HG03196 (cell line): ENCODE measurements around the gene ANKRD44.
"Not testable (repeated sequence)": the region's sequence is repeated elsewhere in the genome, so short reads cannot be mapped to it uniquely, and the experiment has no call there.

Source experiments
- ATAC-seq: cut with Tn5 transposase; IDR thresholded peaks from one replicate; pipeline ENCODE4 v1.9.1; 2021; ENCODE audit not compliant: unreplicated experiment

The ANKRD44 gene

DNA sequence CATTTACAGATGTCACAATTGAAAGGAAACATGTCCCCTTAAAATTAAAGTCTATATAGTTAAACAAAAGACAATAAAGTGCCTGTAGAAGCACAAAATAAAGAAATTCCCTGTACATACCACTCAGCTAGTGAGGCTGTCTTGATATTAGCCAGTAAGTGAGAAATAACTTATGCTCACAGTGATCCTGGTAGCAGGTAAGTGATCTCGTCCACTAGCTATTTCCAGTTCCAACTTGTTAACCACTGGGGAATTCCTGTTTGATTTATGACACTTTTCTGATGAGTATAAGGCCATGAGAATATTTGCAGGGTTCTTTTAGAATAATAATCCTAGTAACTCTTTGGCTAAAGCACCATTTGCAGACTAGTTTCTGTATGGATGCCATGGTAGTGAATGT is 256.1 kb downstream of the ANKRD44 start:
- ATAC-seq = no peak

DNA sequence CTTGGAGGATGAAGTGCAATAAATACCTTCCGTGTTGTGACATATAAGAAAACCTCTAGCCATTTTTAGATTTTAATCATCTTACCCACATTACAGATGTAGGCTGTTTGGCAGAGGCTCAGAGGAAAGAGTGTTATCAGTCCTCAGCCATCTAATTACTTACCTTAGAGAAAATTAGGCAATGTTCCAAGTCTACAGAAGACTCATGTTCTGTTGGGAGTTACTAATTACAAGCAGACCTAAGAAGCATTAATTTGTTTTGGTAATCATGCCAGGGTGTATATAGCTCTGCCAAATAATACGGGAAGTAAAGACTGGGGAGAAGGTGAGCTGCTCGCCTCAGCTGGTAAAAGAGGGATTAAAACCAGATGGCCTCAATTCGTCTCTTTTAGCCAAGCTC is 258.2 kb downstream of the ANKRD44 start:
- no peak for ATAC-seq

DNA sequence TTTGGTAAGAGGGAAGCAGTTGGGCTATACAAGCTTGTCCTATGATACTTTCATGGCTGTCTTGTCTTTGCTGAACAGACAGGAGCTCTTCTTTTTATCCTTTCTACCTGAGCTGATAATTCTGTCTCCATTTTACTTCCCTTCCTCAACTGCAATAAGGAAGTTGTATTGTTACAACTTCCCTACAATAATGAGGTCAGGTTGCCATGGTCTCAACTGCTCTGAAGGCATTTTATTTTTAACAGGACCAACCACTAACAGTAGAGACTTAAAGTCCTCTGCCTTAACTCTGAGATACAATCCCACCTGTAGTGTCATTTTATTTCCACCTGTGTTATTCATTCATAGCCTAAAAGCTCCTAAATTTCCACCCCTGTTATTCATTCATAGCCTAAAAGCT is 265.5 kb downstream of the ANKRD44 start:
- ATAC-seq = no peak

DNA sequence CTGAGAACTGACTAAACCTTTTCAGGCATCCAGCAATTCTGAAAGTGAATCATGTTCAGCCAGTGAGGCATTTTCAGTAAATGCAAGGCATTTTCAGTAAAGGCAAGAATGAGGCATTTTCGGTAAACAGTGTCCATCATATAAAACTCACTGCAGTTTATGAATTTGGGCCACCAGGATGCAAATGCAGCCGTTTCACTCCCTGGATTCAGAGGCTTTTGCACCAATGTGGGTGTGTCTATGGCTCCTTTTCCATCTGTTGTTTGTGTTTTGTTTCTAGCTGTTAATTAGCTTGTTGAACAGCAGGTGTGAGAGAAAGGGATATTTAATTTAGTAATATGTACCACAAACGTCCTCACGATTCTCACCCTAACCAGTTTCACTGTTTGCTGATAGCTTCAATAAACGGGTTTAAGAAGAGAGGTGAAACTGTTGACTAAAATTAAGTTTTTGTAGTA is 267.8 kb downstream of the ANKRD44 start:
- ATAC-seq = no peak

DNA sequence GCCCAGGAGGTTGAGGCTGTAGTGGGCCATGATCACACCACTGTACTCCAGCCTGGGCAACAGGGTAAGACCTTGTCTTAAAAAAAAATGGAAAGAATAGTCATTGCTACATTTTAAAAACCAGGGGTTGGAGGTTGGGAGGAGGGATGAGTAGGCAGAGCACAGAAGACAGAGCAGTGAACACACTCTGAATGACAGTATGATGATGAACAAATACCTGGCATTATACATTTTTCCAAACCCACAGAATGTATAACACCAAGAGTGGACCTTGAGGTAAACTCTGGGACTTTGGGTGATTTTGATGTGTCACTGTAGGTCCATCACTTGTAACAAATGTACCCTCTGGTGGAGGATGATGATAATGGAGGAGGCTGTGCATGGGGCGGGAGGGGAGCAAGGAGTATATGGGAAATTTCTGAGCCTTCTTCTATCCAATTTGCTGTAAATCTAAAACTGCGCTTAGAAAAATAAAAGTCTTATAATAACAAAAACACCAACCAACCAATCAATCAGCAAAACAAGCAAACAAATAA is 272.6 kb downstream of the ANKRD44 start:
- no peak for ATAC-seq

DNA sequence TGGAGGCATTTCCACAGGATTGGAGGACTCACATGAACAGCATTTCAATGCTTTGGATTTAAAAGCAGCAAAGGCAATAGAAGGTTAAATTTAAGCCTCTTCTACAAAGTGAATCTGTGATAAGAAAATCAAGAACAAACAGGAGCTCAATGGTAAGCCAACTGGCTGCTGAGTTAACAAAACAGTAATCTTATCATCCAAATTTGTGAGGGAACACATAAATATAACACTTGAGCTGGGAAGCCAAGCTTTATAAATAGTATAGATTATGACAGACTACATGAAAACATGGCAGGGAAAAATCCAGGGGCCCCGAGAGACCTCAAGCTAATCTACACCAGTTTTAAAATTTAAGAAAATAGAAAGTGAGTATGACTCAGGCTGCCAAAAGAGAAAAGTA is 275.6 kb downstream of the ANKRD44 start:
- ATAC-seq = no peak

DNA sequence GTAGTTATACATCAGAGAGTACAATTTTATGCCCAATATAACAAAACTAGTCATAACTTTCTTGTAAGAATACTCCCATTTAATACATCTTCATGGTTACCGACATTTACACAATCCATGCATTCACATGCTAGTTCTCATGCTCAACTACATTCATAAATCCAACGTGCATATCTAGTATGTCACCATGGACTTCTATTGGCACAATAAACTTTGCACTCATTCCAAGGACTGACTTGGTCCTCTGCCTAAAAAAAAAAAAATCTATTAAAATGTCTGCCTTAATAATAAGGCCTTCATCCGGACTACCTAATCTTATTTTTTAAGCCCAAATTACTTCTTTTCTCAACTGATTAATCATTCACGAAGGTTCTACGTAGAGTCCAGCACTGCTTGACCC is 276.3 kb downstream of the ANKRD44 start:
- ATAC-seq = no peak

DNA sequence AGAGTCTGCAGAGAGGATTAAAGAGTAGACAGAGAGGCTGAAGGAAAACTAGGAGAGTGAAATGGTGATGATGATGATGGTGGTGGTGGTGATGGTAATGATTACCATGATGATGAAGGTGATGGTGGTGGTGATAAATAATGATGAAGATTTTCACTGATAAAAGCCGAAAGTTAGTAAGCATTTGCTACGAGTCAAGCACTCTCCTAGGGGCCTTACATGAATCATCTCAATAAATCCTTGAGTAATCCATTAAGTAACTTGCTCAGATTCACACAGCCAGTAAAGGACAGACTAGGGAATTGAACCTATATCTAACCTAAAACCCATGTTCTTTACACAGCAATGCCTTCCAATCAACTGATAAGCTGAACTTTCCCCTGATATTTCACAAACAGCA is 277.4 kb downstream of the ANKRD44 start:
- no peak for ATAC-seq

DNA sequence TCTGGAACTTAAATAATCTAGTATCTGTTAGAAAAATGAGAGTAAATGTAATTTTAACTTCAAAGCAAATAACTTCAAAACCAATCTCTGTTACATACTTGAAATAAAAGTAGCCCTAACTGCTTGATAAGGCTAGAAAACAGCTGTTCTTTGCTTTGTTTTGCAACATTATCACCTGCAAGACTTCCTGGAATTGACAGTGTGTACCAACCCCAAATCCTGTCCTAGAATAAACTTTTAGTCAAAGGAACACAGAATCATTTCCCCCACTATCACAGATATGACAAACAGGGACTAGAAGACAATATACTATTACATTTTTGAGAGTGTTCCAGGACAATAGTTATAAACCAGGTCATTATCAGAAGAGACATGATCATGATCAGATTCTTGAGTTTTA is 278.8 kb downstream of the ANKRD44 start:
- no peak for ATAC-seq

DNA sequence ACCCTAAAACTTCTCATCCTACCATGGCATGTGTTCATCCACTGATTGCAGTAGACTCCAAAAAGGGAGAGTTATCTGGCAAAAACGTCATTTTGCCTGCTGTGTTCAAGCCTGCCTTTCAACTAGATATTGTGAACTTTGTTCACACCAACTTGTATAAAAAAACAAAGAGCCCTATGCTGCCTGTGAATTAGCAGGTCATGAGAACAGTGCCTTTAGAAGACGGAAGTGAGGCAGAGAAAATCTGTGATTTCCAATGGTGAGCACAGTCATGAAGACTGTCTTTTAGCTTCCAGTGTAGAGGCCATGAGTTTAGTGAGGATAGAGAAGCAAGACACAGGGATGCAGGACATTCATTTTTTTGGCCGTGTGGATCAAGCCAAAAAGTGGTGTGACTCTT is 280.5 kb downstream of the ANKRD44 start:
- ATAC-seq = no peak

DNA sequence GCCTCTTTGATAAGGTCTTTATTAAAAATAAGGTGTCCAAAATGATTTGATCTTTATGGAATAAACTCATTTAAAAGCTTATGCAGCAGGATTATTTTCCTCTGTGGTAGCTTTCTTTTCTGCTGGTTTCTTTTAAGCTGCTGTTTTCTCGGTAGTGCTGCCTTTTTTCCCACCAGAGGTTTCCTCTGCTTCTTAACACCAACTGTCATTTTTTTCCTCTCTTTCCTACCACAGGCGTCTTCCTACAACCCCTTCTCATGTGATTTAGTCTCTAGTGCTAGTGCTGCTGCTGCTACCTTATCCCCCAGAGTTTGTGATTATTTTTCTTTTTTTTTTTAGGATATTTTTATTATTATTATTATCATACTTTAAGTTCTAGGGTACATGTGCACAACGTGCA is 281.9 kb downstream of the ANKRD44 start:
- no peak for ATAC-seq

DNA sequence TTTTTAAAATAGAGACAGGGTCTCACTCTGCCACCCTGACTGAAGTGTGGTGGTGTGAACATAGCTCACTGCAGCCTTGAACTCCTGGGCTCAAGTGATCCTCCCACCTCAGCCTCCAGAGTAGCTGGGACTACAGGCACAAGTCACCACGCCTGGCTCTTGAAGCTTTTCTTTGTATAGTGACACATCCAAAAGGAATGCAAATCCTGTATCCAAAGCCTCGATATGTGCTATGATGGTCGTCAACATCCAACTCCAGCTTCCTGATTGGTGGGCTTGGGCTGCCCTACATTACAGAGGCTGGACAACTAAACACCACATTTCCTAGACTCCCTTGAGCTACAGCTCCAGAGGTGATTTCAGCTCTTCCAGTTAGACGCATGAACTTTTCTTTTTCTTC is 282.4 kb downstream of the ANKRD44 start:
- ATAC-seq = no peak

DNA sequence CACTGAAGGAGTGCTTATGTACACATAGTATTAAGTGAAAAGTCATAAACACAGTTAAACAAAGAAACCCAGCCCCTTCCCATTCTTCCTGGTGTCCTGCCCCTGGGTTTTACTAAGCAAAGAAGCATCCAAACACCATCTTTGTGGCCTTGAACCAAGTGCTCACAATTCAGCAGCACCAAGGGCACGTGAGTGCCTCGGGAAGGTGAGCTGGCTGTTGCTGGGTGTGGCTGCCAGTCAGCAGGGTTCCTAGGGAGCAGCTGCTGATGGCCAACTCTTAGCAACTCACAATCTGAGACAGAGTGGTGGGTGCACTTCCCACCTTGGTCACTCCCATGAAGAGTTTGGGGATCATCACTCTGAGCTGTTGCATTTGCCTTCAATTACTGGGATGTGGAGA is 286.4 kb downstream of the ANKRD44 start:
- no peak for ATAC-seq

DNA sequence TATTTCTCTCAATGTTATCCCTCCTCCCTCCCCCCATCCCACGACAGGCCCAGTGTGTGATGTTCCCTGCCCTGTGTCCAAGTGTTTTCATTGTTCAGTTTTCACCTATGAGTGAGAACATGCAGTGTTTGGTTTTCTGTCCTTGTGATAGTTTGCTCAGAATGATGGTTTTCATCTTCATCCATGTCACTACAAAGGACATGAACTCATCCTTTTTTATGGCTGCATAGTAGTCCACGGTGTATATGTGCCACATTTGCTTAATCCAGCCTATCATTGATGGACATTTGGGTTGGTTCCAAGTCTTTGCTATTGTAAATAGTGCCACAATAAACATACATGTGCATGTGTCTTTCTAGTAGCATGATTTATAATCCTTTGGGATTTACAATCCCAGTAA is 289.7 kb downstream of the ANKRD44 start:
- ATAC-seq = not testable (repeated sequence)

DNA sequence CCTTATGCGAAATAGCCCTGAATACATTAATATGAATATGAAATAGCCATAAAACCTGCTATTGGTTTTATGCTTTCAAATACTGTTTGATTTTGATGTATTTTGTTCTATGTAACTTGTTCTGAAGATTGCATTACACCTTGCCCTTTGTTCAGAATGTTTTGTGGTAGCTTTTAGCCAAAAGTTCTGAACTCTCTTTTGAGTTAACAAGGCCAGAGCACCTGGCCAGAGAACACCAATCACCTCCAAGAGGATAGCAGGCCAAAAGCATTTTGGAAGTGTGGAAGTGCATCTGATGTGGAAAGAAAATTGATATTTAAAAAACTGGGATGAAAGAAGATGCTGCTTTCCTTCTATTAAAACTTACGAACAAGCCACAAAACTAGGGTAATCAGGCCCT is 297.5 kb downstream of the ANKRD44 start:
- no peak for ATAC-seq

DNA sequence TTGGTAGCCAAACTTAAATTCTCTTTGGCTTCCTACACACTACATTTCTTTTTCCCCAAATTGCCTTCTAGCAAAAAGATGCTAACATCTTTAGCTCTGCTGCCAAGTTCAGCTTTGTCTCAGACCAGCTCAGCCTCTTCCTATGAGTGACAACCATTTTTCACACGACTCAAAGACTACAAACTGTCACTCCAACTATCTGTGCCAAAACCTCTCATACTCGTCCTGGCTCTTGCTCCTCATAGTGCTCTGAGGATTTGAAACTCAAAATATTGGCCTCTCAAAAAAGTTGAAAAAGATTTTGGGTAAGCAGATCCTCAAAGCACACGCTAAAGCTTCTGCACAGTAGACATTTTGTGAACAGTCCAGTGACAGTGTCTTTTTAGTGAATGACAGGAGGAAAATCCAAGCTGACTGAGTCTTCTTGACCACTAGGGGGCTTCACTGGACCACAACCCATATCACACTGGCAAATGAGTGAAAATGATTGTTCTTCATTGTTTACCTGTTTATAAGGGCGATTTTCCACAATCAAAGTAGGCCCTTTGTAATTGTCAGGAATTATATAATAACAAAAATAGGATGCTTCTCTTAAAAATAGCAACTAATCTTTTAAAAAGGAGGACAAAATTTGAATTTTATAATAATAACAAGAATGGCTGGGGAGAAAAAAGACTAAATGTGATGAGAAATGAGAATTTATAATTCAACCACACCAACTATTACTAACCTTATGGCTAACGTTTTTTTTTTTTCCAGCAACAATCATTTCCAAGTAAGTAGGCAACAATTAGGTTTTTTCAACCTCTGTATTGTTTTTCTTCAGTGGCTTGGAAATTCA is 298.6 kb downstream of the ANKRD44 start:
- no peak for ATAC-seq

DNA sequence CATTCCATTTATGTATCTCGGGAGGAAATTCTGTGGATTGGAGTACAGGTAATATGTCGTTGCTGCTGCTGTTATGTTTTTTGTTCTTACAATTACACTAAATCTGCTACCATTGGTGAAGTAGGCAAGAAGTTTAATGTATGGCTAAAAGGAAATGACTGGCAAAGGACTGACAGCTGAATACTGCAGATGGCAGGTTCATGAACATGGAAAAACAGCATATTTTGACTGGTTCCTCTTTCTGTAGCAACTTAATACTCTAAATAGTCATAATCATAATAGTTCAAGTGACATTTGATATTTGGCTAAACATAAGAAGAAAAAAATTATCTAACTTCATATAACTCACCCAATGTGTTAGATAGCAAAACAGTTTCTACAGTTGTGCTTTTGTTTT is 299.6 kb downstream of the ANKRD44 start:
- ATAC-seq = no peak

DNA sequence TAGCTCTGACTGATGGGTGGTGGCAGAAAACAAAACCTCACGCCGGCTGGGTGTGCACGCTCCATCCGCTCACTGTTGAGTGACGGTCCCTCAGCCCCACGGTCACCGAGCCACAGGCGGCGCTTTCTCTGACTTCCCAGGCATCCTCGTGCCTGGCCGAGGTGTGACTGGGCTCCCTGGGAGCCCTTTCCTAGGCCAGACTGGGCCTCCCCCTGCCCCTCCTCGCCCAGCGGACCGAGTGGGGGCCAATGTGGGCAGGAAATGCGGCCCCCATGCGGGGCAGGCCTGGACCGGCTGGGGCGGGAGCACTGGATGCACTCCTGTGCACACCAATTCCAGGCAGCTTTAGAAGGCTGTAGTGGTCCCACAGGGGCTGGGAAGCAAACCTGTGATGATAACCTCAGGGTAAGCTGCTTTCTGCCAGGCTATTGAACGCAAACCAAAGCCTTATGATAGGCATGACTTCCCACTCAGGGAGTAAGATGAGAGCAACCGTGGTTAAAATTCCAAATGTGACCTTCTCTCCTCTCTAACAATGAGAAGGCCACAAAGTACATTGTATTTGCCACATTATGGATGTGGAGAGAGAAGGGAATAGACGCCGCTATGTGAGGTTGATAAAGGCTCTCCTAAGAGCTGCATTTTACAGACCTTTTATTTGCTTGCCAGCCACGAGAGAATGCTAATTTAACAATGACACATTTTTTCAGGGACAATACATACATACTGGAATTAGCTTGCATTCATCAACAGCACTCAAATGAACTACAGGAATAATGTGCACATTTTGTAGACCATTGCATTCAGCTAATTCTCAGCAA is 300.2 kb downstream of the ANKRD44 start:
- no peak for ATAC-seq

DNA sequence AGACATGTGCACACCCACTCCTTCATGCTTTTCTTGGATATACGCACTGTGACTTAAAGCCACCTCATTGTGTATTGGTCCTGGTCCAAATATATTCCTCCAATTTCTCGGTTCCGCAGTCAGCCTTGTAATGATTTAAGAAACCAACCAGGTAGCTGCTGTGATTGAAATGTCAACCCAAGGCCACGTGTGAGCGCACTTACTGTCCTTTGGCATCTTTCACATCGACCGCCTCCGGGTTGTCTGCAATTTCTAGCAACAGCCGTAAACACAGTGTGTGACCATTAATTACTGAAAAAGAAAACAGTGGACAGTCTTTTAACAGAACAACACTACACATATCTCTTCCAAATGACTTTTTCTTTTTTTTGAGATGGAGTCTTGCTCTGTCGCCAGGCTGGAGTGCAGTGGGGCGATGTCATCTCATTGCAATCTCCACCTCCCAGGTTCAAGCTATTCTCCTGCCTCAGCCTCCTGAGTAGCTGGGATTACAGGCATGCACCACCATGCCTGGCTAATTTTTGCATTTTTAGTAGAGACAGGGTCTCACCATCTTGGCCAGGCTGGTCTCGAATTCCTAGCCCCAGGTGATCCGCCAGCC is 301.7 kb downstream of the ANKRD44 start:
- ATAC-seq = not testable (repeated sequence)

DNA sequence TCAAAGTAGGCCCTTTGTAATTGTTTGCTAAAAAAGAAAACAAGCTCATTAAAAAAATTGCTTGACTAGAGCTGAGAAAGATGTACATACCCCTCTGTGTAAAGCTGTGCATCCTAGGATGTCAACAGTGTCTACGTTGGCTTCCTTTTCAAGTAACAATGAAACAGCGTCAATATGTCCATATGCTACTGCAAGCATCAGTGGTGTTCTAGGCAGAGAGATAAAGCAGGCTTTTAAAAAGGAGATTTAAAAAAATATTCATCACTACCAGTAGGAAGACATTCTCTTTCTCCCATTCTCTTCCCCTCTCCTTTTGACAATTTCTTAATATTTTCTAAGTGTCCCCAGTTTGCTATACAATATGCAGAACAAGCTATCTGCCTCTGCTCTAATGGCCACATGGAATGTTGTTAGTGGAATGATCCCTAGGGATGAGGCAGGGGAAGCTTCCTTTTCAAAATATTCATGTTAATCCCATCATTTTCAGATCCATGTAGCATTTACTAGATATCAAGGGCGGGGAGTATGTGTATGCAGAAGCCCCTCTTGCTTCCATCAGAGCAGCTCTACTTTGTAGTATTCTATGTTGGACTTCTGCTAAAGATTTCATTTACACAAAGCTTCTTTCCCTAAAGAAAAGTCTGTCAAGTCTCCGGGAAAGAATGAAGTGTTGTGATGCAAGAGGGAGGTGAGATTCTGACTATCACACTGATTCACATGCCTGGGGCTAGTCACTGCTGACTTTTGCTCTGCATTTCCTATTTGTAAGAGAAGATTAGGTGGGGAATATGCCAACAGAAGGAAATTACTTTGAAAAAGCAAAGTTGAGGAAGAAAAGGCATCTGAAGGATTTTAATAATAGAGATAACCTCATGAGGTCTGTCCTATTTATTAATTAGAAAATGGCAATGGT is 302.6 kb downstream of the ANKRD44 start:
- no peak for ATAC-seq

DNA sequence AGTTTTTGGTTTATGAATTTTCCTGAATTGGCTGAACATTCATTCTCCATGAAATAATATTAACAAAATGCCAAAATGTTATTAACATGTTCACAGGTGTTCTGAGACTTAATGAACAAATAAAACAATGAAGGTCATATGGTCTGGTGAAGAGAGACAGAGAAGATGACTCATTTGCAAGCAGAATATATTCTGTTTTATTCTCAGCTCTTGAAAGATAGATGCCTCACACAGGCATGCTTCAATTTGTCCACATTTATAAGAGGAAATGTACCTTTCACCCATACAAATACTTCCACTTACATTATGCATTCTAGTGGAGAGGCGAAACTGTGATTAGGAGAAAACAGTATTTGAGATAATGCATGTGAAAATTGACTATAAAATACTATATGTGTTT is 308.7 kb downstream of the ANKRD44 start:
- ATAC-seq = no peak
